Measurements from ENCODE around the gene RALGPS2.

DNA sequence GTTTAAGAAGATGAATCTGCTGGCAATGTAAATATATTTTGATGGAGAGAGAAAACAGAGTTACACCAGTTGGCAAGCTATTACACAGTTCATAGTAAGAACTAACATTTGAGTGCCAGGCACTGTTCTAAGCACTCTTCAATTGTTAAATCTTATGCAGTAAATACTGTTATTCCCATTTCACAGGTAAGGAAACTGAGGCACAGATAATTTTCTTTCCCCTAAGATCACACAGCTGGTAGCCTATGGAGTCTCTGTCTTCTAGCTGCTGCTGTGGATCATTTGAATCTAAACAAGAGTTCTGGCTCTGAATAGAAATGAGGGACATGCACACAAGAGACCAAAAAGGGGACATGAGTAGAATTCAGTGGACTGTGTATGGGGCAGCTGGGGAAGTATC is 137.8 kb downstream of the RALGPS2 start:
- TF ChIP-seq, protein P1, sequence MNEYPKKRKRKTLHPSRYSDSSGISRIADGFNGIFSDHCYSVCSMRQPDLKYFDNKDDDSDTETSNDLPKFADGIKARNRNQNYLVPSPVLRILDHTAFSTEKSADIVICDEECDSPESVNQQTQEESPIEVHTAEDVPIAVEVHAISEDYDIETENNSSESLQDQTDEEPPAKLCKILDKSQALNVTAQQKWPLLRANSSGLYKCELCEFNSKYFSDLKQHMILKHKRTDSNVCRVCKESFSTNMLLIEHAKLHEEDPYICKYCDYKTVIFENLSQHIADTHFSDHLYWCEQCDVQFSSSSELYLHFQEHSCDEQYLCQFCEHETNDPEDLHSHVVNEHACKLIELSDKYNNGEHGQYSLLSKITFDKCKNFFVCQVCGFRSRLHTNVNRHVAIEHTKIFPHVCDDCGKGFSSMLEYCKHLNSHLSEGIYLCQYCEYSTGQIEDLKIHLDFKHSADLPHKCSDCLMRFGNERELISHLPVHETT (tag by site-specific recombination; IDR thresholded peaks at IDR 0.05) = no peak
- TF ChIP-seq, protein P2, sequence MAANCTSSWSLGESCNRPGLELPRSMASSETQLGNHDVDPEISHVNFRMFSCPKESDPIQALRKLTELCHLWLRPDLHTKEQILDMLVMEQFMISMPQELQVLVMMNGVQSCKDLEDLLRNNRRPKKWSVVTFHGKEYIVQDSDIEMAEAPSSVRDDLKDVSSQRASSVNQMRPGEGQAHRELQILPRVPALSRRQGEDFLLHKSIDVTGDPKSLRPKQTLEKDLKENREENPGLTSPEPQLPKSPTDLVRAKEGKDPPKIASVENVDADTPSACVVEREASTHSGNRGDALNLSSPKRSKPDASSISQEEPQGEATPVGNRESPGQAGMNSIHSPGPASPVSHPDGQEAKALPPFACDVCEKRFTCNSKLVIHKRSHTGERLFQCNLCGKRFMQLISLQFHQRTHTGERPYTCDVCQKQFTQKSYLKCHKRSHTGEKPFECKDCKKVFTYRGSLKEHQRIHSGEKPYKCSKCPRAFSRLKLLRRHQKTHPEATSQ (tag by site-specific recombination; IDR thresholded peaks at IDR 0.05) = no peak
- TF ChIP-seq ZNF830 (tag by site-specific recombination; IDR thresholded peaks at IDR 0.05; ENCODE audit: low read depth) (no peak), ZNF768 (tag by site-specific recombination; IDR thresholded peaks at IDR 0.05) (no peak), ZNF221 (tag by site-specific recombination; IDR thresholded peaks at IDR 0.05; ENCODE audit: borderline replicate concordance) (no peak), ZNF311 (tag by site-specific recombination; IDR thresholded peaks at IDR 0.05; ENCODE audit: borderline replicate concordance) (no peak), ZNF146 (tag by site-specific recombination; IDR thresholded peaks at IDR 0.05) (no peak)
- TF ChIP-seq, protein P3, sequence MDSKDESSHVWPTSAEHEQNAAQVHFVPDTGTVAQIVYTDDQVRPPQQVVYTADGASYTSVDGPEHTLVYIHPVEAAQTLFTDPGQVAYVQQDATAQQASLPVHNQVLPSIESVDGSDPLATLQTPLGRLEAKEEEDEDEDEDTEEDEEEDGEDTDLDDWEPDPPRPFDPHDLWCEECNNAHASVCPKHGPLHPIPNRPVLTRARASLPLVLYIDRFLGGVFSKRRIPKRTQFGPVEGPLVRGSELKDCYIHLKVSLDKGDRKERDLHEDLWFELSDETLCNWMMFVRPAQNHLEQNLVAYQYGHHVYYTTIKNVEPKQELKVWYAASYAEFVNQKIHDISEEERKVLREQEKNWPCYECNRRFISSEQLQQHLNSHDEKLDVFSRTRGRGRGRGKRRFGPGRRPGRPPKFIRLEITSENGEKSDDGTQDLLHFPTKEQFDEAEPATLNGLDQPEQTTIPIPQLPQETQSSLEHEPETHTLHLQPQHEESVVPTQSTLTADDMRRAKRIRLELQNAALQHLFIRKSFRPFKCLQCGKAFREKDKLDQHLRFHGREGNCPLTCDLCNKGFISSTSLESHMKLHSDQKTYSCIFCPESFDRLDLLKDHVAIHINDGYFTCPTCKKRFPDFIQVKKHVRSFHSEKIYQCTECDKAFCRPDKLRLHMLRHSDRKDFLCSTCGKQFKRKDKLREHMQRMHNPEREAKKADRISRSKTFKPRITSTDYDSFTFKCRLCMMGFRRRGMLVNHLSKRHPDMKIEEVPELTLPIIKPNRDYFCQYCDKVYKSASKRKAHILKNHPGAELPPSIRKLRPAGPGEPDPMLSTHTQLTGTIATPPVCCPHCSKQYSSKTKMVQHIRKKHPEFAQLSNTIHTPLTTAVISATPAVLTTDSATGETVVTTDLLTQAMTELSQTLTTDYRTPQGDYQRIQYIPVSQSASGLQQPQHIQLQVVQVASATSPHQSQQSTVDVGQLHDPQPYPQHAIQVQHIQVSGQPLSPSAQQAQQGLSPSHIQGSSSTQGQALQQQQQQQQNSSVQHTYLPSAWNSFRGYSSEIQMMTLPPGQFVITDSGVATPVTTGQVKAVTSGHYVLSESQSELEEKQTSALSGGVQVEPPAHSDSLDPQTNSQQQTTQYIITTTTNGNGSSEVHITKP (tag by site-specific recombination; IDR thresholded peaks at IDR 0.05) = no peak
- TF ChIP-seq, protein P4, sequence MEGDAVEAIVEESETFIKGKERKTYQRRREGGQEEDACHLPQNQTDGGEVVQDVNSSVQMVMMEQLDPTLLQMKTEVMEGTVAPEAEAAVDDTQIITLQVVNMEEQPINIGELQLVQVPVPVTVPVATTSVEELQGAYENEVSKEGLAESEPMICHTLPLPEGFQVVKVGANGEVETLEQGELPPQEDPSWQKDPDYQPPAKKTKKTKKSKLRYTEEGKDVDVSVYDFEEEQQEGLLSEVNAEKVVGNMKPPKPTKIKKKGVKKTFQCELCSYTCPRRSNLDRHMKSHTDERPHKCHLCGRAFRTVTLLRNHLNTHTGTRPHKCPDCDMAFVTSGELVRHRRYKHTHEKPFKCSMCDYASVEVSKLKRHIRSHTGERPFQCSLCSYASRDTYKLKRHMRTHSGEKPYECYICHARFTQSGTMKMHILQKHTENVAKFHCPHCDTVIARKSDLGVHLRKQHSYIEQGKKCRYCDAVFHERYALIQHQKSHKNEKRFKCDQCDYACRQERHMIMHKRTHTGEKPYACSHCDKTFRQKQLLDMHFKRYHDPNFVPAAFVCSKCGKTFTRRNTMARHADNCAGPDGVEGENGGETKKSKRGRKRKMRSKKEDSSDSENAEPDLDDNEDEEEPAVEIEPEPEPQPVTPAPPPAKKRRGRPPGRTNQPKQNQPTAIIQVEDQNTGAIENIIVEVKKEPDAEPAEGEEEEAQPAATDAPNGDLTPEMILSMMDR (tag by site-specific recombination; IDR thresholded peaks at IDR 0.05) = no peak

Measured in HEK293 (cell line).